MG63 (cell line): Measurements from ENCODE around the gene ADSL. TPM values are rescaled to one million over a fixed set of nuclear protein-coding genes. Genes with fewer than 3 reads are reported as not detected.
"Not testable (repeated sequence)": the region's sequence is repeated elsewhere in the genome, so short reads cannot be mapped to it uniquely, and the experiment has no call there.

Experiments
- DNase-seq: peaks from one replicate; pipeline ENCODE4 v3.0.0-alpha.2; 2020
- H3K27me3 ChIP-seq: fragments of 250-450 bp; sonication (Bioruptor Pico); 2 replicates; pipeline ENCODE4 v1.5.1; 2020; ENCODE audit warnings: mild to moderate bottlenecking, moderate library complexity
- H3K36me3 ChIP-seq: fragments of 250-450 bp; sonication (Bioruptor Pico); 2 replicates; pipeline ENCODE4 v1.5.1; 2020; ENCODE audit warnings: mild to moderate bottlenecking, moderate library complexity
- H3K4me3 ChIP-seq: fragments of 250-450 bp; sonication (Bioruptor Pico); 2 replicates; pipeline ENCODE4 v1.5.1; 2020; ENCODE audit warnings: mild to moderate bottlenecking, moderate library complexity
- H3K9me3 ChIP-seq: fragments of 250-450 bp; sonication (Bioruptor Pico); 2 replicates; pipeline ENCODE4 v1.5.1; 2020; ENCODE audit warnings: mild to moderate bottlenecking, moderate library complexity
- total RNA-seq: library from RNA; depleted of rRNA; stranded (reverse); fragments of >200 nt; shearing (Covaris generic); gene quantifications from 2 replicates; pipeline ENCODE4 v1.2.3, GENCODE V29; 2014; ENCODE audit warnings: low replicate concordance; rRNA removed

ADSL gene
- total RNA-seq, result 220 and 262 TPM in 2 replicates

DNA sequence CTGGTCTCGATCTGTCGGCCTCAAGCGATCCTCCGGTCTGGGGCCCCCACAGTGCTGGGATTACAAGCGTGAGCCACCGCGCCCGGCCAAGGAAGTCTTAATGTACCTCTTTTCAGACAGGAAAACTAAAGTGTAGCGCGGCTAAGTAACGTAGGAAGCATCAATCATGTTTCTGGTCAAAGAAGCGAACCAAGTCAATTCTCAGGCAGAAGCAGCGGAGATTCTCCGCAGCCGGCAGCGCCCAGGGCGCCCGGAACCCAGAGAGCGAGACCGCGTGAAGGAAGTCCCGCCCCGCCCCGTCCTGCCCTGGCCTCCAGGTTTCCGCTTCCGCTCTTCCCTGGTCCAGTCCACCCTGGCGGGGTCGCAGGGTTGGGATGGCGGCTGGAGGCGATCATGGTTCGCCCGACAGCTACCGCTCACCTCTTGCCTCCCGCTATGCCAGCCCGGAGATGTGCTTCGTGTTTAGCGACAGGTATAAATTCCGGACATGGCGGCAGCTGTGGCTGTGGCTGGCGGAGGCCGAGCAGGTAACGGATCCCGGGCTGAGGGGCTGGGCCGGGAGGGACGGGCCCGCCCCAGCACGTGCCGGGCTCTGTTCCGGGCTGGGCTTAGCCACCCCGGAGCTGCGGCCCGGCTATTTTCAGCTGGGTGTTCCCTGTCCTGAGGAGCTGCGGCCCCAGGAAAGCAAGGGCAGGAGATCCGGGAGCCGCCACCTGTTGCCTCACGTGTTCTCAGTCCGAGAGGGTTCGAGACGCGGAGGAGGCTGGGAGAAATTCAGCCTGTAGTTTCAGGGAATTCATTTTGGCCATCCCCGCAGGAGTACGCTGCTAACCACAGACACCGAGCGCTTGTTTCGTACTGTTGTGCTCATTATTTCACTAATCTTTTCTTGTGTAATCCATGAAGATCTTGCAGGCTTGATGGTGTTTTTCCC lies at the start of gene ADSL:
ADSL (plus strand) TSS at position 316 of the 934 bp plus-strand sequence; CDS start at position 375, 59 bp downstream.
- Histone ChIP-seq H3K36me3 (peaks cover 39% of the 10 kb centered on the region), H3K27me3 (no peaks in the 10 kb centered on the region), H3K9me3 (no peaks in the 10 kb centered on the region), H3K4me3 (peak within 1 kb of the TSS; percentile 72)
- DNase-seq, result peak; percentile 90

DNA sequence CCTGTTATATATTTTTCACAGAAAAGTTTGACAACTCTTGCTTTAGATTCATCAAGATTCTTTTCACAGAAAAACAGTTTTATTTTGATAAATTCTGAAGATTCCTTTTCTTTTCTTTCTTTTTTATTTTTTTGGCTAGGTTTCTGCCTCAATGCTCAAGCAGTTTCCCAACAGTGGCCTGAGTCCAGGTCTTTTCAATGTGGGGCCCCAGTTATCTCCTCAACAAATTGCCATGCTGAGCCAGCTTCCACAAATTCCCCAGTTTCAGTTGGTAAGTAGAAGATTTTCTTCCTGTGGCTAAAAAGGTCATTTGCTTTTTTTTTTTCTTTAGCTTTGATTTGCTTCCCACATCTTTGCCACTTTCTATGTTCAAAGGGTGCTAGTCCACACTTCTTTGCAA lies 46.0 kb upstream of the ADSL start:
- H3K4me3 ChIP-seq, result no peak overlapping the region
- H3K27me3 ChIP-seq, result no peaks in the 10 kb centered on the region
- peaks cover 17% of the 10 kb centered on the region for H3K36me3 ChIP-seq
- no peak for DNase-seq
- H3K9me3 ChIP-seq, result no peaks in the 10 kb centered on the region

DNA sequence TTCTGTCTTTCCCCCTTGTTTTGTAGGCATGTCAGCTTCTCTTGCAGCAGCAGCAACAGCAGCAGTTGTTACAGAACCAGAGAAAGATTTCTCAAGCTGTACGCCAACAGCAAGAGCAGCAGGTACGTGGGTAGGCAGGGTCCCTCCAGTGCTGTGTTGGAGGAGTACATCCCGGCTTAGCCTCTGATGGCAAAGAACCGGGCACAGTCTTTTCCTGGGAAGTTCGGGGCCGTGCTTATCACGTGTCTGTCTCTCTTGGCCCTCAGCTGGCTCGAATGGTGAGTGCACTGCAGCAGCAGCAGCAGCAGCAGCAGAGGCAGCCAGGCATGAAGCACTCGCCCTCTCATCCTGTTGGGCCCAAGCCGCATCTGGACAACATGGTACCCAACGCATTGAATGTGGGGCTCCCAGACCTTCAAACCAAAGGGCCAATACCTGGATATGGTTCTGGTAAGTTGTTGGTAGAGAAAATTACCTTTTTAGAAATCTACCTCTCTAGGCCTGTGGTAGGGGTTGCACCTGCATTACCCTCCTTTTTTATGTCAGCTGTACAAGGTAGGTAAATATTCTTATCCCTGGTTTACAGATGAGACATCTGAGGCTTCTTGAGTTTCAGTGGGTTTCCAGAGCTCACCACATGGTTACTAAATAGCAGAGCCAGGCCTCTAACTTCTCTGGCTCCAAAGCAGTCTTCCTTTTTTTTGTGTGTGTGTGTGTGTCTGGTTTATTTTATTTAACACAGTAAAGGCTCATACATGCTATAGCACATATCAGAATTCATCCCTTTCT lies 45.2 kb upstream of the ADSL start:
- no peaks in the 10 kb centered on the region for H3K27me3 ChIP-seq
- H3K9me3 ChIP-seq, result no peaks in the 10 kb centered on the region
- no peak overlapping the region for H3K4me3 ChIP-seq
- no peak for DNase-seq
- peaks cover 17% of the 10 kb centered on the region for H3K36me3 ChIP-seq

- no peaks in the 10 kb centered on the region for H3K9me3 ChIP-seq
- no peaks in the 10 kb centered on the region for H3K27me3 ChIP-seq
- DNase-seq, result no peak
- no peak overlapping the region for H3K4me3 ChIP-seq
- peaks cover 17% of the 10 kb centered on the region for H3K36me3 ChIP-seq
These were observed 44.2 kb upstream of the ADSL start for GRCh38 chr22:40302149-40302548.

DNA sequence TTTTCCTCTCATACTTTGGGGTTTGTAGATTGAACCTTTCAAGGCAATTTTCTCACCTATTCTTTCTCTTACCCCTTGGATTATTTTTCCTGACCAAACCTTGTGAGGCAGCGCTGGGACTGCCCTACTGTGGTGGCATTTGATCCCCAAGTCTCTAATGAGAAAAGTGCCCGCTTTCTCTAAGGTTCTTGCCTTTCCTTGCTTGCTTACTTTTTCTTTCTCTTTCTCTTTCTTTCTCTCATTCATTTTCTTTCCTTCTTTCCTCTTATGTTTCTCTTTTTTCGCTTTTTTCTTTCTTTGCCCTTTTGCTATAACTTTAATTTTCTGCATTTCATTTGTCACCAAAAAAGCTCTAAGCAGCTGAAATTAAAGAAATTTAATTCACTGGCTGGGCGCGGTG lies 40.7 kb upstream of the ADSL start:
- Histone ChIP-seq H3K27me3 (no peaks in the 10 kb centered on the region), H3K36me3 (peaks cover 15% of the 10 kb centered on the region), H3K4me3 (no peak overlapping the region), H3K9me3 (no peaks in the 10 kb centered on the region)
- no peak for DNase-seq

DNA sequence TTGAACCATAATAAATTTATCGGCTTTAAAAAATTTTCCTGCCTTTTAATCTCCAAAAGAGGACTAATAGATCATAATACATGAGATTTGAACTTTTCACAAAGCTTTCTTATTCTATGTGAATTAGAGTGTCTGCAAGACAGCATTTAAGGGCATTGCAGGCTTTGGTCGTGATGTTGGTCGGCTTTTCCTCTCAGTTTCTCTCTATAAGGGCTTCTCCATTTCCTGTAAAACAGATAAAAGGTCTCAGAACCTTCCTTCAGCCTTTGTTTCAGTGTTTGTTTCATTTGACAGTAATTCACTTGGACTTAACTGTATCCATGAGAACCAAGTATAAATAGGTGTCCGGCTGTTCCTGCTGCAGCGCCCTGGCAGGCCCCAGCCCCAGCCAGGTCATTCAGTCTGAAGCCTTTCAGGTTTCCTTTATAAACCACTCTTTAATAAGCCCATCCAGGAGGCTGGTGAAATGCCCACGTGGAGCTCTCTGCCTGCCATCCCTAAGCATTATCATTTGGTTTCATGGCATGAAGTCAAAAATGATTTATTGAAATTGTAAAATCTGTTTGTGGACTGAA lies 37.2 kb upstream of the ADSL start:
- no peak for DNase-seq
- H3K4me3 ChIP-seq, result no peak overlapping the region
- no peaks in the 10 kb centered on the region for H3K9me3 ChIP-seq
- H3K36me3 ChIP-seq, result peaks cover 19% of the 10 kb centered on the region
- no peaks in the 10 kb centered on the region for H3K27me3 ChIP-seq

DNA sequence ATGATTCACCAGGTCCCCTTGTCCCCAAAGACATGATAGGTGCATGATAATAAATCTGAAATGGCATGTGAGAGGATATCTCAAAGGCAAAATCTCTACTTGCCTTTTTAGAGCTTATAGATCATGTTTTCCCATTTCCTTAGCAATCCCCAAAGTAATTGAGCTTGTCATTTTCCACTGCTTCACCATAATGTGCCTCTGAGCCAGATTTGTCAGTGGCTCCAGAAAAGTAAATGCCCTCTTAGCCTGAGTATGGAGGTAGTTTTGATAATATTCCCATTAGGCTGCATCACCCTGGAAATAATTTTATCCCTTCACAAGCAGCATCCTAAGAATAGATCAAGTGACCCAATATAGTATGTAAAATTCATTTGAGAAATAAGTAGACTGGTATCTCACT lies 36.7 kb upstream of the ADSL start:
- Histone ChIP-seq H3K9me3 (no peaks in the 10 kb centered on the region), H3K4me3 (no peak overlapping the region), H3K36me3 (peaks cover 21% of the 10 kb centered on the region), H3K27me3 (no peaks in the 10 kb centered on the region)
- DNase-seq, result no peak

DNA sequence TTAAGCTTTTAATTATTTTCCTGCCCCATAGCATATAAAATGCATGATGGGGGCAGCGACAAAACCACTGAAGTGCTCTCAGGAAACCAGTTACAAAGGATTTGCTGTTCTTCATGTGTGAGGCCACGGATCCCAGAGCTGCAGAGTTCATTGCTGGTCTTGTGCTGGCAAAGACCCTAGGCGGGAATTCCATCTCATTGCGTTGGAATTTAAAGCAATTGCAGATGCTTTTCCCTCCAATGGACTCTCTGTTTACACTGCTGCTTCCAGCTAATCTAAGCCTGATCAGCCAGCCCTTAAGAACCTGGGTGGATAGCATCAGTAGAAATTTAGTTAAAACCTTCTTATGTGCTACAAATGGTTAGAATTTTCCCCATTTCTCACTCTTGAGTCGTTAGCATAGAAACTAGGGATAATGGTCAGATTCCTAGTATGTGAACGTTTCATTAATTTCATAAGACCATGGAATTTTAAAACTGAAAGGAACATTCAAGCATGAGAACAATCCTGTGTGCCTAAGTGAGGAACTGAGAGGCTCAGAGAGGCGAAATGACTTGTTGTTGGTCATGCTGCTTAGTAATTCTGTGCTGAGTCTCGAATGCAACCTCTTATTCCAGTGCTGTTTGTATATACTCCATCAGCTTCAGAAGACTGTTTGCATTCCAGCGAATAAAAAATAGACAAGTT lies 36.1 kb upstream of the ADSL start:
- Histone ChIP-seq H3K9me3 (no peaks in the 10 kb centered on the region), H3K36me3 (peaks cover 25% of the 10 kb centered on the region), H3K4me3 (0 out of 2 replicates have a peak overlapping the region, but pooled peaks have one; percentile 1), H3K27me3 (no peaks in the 10 kb centered on the region)
- DNase-seq, result peak; percentile 79

GRCh38 chr22:40310768-40311120 lies 35.6 kb upstream of the ADSL start:
- Histone ChIP-seq H3K36me3 (peaks cover 25% of the 10 kb centered on the region), H3K4me3 (no peak overlapping the region), H3K27me3 (no peaks in the 10 kb centered on the region), H3K9me3 (no peaks in the 10 kb centered on the region)
- DNase-seq, result no peak

DNA sequence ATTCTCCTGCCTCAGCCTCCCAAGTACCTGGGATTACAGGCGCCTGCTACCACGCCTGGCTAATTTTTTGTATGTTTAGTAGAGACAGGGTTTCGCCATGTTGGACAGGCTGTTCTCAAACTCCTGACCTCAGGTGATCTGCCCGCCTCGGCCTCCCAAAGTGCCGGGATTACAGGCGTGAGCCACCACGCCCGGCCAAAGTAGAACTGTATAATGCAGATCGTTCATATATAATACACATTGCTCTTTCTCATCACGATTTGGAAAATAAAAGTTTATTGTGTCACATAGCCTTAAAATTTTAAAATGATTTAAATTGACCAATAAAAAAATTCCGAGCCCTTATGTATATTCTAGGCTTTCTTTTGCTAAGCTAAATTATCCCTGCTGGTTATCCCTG lies 34.7 kb upstream of the ADSL start:
- not testable (repeated sequence) for DNase-seq, H3K4me3 ChIP-seq, H3K9me3 ChIP-seq, H3K27me3 ChIP-seq
- H3K36me3 ChIP-seq, result peaks cover 30% of the 10 kb centered on the region

GRCh38 chr22:40312050-40312449 lies 34.2 kb upstream of the ADSL start:
- no peaks in the 10 kb centered on the region for H3K9me3 ChIP-seq
- H3K27me3 ChIP-seq, result no peaks in the 10 kb centered on the region
- no peak for DNase-seq
- H3K36me3 ChIP-seq, result peaks cover 32% of the 10 kb centered on the region
- H3K4me3 ChIP-seq, result no peak overlapping the region

GRCh38 chr22:40313007-40313406 lies 33.3 kb upstream of the ADSL start:
- Histone ChIP-seq H3K9me3 (no peaks in the 10 kb centered on the region), H3K4me3 (no peak overlapping the region), H3K36me3 (peaks cover 39% of the 10 kb centered on the region), H3K27me3 (no peaks in the 10 kb centered on the region)
- no peak for DNase-seq

- H3K9me3 ChIP-seq, result no peaks in the 10 kb centered on the region
- H3K36me3 ChIP-seq, result peaks cover 37% of the 10 kb centered on the region
- no peak overlapping the region for H3K4me3 ChIP-seq
- no peaks in the 10 kb centered on the region for H3K27me3 ChIP-seq
- DNase-seq, result no peak
These were observed 32.3 kb upstream of the ADSL start for GRCh38 chr22:40314041-40314440.

- no peaks in the 10 kb centered on the region for H3K9me3 ChIP-seq
- no peak for DNase-seq
- H3K27me3 ChIP-seq, result no peaks in the 10 kb centered on the region
- peaks cover 21% of the 10 kb centered on the region for H3K36me3 ChIP-seq
- no peak overlapping the region for H3K4me3 ChIP-seq
These were observed 25.6 kb upstream of the ADSL start for GRCh38 chr22:40320687-40321086.

DNA sequence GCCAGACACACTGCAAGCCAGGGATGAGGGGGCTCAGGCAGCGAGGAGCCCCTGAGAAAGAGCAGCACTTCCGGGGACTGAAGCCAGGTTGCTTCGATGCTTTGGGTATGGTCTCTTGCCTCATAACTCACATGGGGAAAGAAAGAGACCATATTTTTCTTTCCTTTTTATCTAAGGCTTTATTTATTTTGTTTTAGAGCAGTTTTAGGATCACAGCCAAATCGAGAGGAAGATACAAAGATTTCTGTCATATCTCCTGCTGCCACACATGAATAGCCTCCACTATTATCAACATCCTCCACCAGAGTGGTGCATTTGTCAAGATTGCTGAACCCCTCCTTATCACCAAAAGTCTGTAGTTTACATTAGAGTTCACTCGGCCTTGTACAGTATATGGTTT lies 24.3 kb upstream of the ADSL start:
- Histone ChIP-seq H3K9me3 (no peaks in the 10 kb centered on the region), H3K36me3 (peaks cover 14% of the 10 kb centered on the region), H3K27me3 (no peaks in the 10 kb centered on the region), H3K4me3 (no peak overlapping the region)
- DNase-seq, result no peak

DNA sequence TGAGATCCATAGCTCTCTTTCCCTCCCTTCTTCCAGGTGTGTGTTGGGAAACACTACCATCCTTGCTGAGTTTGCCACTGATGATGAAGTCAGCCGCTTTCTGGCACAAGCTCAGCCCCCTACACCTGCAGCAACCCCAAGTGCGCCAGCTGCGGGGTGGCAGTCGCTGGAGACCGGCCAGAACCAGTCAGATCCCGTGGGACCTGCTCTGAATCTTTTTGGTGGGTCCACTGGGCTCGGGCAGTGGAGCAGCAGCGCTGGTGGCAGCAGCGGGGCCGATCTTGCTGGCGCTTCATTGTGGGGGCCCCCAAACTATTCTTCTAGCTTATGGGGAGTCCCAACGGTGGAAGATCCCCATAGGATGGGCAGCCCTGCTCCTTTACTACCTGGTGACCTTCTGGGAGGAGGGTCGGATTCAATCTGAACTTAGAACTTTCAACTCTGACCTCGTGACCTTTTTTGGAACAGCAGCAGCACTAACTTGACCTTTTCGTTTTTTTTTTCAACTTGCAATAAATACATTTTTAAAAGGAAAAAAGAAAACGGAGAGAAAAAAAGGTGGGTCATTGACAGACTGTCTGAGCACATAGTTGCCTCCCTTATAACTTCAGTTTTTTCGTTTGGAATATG lies 23.4 kb upstream of the ADSL start:
- no peak for DNase-seq
- Histone ChIP-seq H3K27me3 (no peaks in the 10 kb centered on the region), H3K36me3 (peaks cover 6% of the 10 kb centered on the region), H3K4me3 (no peak overlapping the region), H3K9me3 (no peaks in the 10 kb centered on the region)
